Measurements from ENCODE around the gene THUMPD3.

DNA sequence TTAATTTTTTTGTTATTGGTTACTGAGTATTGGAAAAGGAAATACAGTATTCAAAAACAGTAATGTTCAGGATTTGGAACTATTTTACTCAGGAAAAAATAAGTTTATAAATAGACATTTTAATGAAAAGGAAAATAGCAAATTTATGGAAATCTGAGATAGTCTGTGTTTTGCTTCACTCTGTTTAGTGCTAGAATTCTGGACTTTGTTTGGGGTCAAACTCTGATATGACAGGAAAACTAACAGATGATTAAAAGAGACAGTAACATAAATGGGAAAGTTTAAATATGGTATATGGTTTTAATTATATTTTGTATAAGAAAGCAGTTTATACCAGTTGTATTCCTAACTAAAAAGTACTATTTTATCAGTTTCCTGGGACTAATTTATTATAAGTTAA, 52.0 kb downstream of the THUMPD3 start:
- TF ChIP-seq POLR2A (IDR thresholded peaks at IDR 0.05) = no peak
- TF ChIP-seq, protein P1, sequence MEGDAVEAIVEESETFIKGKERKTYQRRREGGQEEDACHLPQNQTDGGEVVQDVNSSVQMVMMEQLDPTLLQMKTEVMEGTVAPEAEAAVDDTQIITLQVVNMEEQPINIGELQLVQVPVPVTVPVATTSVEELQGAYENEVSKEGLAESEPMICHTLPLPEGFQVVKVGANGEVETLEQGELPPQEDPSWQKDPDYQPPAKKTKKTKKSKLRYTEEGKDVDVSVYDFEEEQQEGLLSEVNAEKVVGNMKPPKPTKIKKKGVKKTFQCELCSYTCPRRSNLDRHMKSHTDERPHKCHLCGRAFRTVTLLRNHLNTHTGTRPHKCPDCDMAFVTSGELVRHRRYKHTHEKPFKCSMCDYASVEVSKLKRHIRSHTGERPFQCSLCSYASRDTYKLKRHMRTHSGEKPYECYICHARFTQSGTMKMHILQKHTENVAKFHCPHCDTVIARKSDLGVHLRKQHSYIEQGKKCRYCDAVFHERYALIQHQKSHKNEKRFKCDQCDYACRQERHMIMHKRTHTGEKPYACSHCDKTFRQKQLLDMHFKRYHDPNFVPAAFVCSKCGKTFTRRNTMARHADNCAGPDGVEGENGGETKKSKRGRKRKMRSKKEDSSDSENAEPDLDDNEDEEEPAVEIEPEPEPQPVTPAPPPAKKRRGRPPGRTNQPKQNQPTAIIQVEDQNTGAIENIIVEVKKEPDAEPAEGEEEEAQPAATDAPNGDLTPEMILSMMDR (IDR thresholded peaks at IDR 0.05) = no peak

Measured in prostate gland (tissue), 2 donors.